ENCODE measurements around the gene VAV1. TPM values are rescaled to one million over a fixed set of nuclear protein-coding genes. Genes with fewer than 3 reads are reported as not detected.
"Not testable (repeated sequence)": the region's sequence is repeated elsewhere in the genome, so short reads cannot be mapped to it uniquely, and the experiment has no call there.

VAV1 gene
- polyA plus RNA-seq, 1 donor from 2014 or later, result not detected

DNA sequence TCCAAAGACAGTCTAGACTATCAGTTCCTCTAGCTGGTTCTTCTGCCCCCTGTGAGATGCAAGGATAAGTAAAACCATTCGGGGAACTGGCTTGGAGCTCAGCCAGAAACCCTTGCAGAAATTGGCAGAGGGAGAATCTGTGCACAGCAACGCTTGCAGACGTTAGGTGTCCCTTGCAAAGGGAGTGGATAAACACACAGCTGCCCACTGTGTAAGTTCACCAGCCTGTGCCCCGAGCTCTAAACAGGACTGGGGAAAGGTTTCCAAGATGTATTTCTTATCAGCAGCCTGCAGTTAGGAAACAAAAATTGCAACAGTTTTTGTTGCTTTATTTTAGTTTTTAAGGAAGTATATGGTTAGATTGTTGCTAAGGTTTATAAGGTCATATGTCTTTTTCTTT lies 95.8 kb downstream of the VAV1 start:
- Histone ChIP-seq H3K9me2 (ENCODE audit: insufficient read depth, low read length) (no peaks in the 10 kb centered on the region), H3K36me3 (ENCODE audit: insufficient read depth, low read length) (no peaks in the 10 kb centered on the region), H3K27me3 (ENCODE audit: insufficient read depth, low read depth, low read length) (no peaks in the 10 kb centered on the region), H3K4me2 (ENCODE audit: low read length) (no peak overlapping the region), H3K79me2 (replicated peaks; ENCODE audit: insufficient read depth, low read length) (no peaks in the 10 kb centered on the region), H4K20me1 (ENCODE audit: insufficient read depth) (no peaks in the 10 kb centered on the region), H3K4me3 (ENCODE audit: low read length) (no peak overlapping the region), H2AFZ (ENCODE audit: low read depth, low read length) (no peak overlapping the region), H3K27ac (ENCODE audit: low read length) (no peak overlapping the region), H3F3A (ENCODE audit: insufficient read depth, low read length, poor library complexity, severe bottlenecking) (no peaks in the 10 kb centered on the region), H3K9me3 (ENCODE audit: low read length) (no peaks in the 10 kb centered on the region), H3K9ac (ENCODE audit: low read length) (no peak overlapping the region)
- no peak for TF ChIP-seq EZH2 (IDR thresholded peaks at IDR 0.05; ENCODE audit: borderline replicate concordance, insufficient read depth, low read length, poor library complexity, severe bottlenecking)
- no peak for TF ChIP-seq EP300 (conservative IDR thresholded peaks at IDR 0.05; ENCODE audit: poor library complexity, severe bottlenecking)
- no peak for TF ChIP-seq REST (IDR thresholded peaks at IDR 0.05; ENCODE audit: borderline replicate concordance)
- TF ChIP-seq MXI1 (conservative IDR thresholded peaks at IDR 0.05; ENCODE audit: poor library complexity, severe bottlenecking), result no peak
- no peak for TF ChIP-seq TAF1 (IDR thresholded peaks at IDR 0.05; ENCODE audit: low read depth)
- no peak for TF ChIP-seq POLR2AphosphoS5 (IDR thresholded peaks at IDR 0.05)
- TF ChIP-seq SMC3 (conservative IDR thresholded peaks at IDR 0.05; ENCODE audit: poor library complexity), result no peak
- TF ChIP-seq, protein P1, sequence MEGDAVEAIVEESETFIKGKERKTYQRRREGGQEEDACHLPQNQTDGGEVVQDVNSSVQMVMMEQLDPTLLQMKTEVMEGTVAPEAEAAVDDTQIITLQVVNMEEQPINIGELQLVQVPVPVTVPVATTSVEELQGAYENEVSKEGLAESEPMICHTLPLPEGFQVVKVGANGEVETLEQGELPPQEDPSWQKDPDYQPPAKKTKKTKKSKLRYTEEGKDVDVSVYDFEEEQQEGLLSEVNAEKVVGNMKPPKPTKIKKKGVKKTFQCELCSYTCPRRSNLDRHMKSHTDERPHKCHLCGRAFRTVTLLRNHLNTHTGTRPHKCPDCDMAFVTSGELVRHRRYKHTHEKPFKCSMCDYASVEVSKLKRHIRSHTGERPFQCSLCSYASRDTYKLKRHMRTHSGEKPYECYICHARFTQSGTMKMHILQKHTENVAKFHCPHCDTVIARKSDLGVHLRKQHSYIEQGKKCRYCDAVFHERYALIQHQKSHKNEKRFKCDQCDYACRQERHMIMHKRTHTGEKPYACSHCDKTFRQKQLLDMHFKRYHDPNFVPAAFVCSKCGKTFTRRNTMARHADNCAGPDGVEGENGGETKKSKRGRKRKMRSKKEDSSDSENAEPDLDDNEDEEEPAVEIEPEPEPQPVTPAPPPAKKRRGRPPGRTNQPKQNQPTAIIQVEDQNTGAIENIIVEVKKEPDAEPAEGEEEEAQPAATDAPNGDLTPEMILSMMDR (IDR thresholded peaks at IDR 0.05; ENCODE audit: poor library complexity, severe bottlenecking), result no peak
- TF ChIP-seq RAD21 (conservative IDR thresholded peaks at IDR 0.05), result no peak

GRCh38 chr19:6869151-6869882 lies 96.8 kb downstream of the VAV1 start:
- H3K27me3 ChIP-seq (ENCODE audit: insufficient read depth, low read depth, low read length); H3K9me2 ChIP-seq (ENCODE audit: insufficient read depth, low read length); H3K27ac ChIP-seq (ENCODE audit: low read length); H3K79me2 ChIP-seq (replicated peaks; ENCODE audit: insufficient read depth, low read length); H3F3A ChIP-seq (ENCODE audit: insufficient read depth, low read length, poor library complexity, severe bottlenecking); H2AFZ ChIP-seq (ENCODE audit: low read depth, low read length); H4K20me1 ChIP-seq (ENCODE audit: insufficient read depth); H3K4me3 ChIP-seq (ENCODE audit: low read length); H3K4me2 ChIP-seq (ENCODE audit: low read length); H3K9me3 ChIP-seq (ENCODE audit: low read length); H3K36me3 ChIP-seq (ENCODE audit: insufficient read depth, low read length); H3K9ac ChIP-seq (ENCODE audit: low read length): not testable (repeated sequence)
